T-helper 17 cell (primary cell): ENCODE results near the gene PRX. TPM values are rescaled to one million over a fixed set of nuclear protein-coding genes. Genes with fewer than 3 reads are reported as not detected.
"Not testable (repeated sequence)": the region's sequence is repeated elsewhere in the genome, so short reads cannot be mapped to it uniquely, and the experiment has no call there.

Experiments used
- ATAC-seq: fragments of 150-1000 bp; cut with Tn5 transposase; 2 replicates; pipeline ENCODE4 v1.10.0; 2021; ENCODE audit warnings: mild to moderate bottlenecking, moderate library complexity
- DNase-seq, 3 donors: peaks; one replicate each; pipeline versions ENCODE4 v3.0.0 to v3.0.0-alpha.2; 2020 to 2021
- H3K9me3 ChIP-seq: one replicate; pipeline ENCODE4 v1.7.0; 2013; ENCODE audit warnings: low read length, mild to moderate bottlenecking; ENCODE audit not compliant: control insufficient read depth, poor library complexity, severe bottlenecking
- H3K27ac Mint-ChIP-seq: one replicate; pipeline ENCODE4 v1.8.0; 2022; ENCODE audit warnings: mild to moderate bottlenecking, moderate library complexity, mixed read lengths
- H3K27me3 Mint-ChIP-seq: one replicate; pipeline ENCODE4 v1.8.0; 2022; ENCODE audit warnings: mixed read lengths
- H3K36me3 Mint-ChIP-seq: one replicate; pipeline ENCODE4 v1.8.0; 2022; ENCODE audit warnings: low read depth, mixed read lengths
- H3K4me1 Mint-ChIP-seq: one replicate; pipeline ENCODE4 v1.8.0; 2022; ENCODE audit warnings: mild to moderate bottlenecking, mixed read lengths
- H3K4me3 Mint-ChIP-seq: one replicate; pipeline ENCODE4 v1.8.0; 2022; ENCODE audit warnings: mild to moderate bottlenecking, moderate library complexity, mixed read lengths
- total RNA-seq, 4 donors: library from RNA in 2 of 4; stranded (reverse) in 2 of 4; gene quantifications; one replicate each; pipeline ENCODE4 v1.2.3 and lab custom pipeline; 2022 to 2026

The PRX gene
- total RNA-seq, 2 donors from 2014 or later = 1.5 to 1.7 TPM

DNA sequence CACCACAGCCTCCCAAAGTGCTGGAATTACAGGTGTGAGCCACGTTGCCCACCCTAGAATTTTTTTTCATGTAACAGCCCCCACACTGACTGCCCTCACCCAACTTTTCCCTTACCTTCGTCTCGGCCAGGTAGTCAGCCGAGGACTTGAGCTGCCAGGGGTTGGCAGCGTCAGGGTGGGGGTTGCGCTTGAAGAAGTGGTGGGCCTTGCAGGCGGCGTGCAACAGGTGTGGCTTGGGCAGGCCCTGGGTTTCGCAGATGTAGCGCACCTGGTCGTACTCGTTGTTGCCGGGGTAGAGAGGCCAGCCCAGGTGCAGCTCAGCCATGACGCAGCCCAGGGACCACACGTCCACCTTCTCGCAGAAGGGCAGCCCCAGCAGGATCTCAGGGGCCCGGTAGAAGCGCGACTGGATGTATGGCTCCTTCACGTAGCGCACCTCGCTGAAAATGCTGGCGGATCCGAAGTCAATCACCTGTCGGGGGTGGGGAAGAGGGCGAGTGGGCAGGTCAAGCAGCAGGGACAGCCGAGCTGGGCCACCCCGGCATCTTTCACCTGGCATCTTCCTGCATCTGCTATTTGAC lies 29.4 kb downstream of the PRX start:
- peak overlapping the region; percentile 56 for H3K27ac Mint-ChIP-seq
- peaks cover 4% of the 10 kb centered on the region for H3K4me1 Mint-ChIP-seq
- no peak overlapping the region for H3K4me3 Mint-ChIP-seq
- H3K36me3 Mint-ChIP-seq = no peaks in the 10 kb centered on the region
- no peak for ATAC-seq
- no peak for DNase-seq
- no peaks in the 10 kb centered on the region for H3K9me3 ChIP-seq
- peaks cover 6% of the 10 kb centered on the region for H3K27me3 Mint-ChIP-seq

- no peak for DNase-seq
- H3K36me3 Mint-ChIP-seq = no peaks in the 10 kb centered on the region
- H3K9me3 ChIP-seq = no peaks in the 10 kb centered on the region
- H3K27me3 Mint-ChIP-seq = peaks cover 6% of the 10 kb centered on the region
- peaks cover 4% of the 10 kb centered on the region for H3K4me1 Mint-ChIP-seq
- no peak for ATAC-seq
- no peak overlapping the region for H3K4me3 Mint-ChIP-seq
- peak overlapping the region; percentile 56 for H3K27ac Mint-ChIP-seq
These were observed 31.9 kb downstream of the PRX start for GRCh38 chr19:40381321-40381720.

GRCh38 chr19:40380199-40381037 lies 32.8 kb downstream of the PRX start:
- H3K9me3 ChIP-seq = no peaks in the 10 kb centered on the region
- no peak for ATAC-seq
- Mint-ChIP-seq H3K27me3 (peaks cover 6% of the 10 kb centered on the region), H3K4me1 (peaks cover 6% of the 10 kb centered on the region), H3K36me3 (no peaks in the 10 kb centered on the region), H3K27ac (no peak overlapping the region), H3K4me3 (no peak overlapping the region)
- no peak for DNase-seq

- Mint-ChIP-seq H3K36me3 (peaks cover 1% of the 10 kb centered on the region), H3K4me1 (peaks cover 5% of the 10 kb centered on the region), H3K27ac (no peak overlapping the region), H3K27me3 (no peaks in the 10 kb centered on the region), H3K4me3 (no peak overlapping the region)
- ATAC-seq = no peak
- DNase-seq = no peak
- no peaks in the 10 kb centered on the region for H3K9me3 ChIP-seq
These were observed 33.6 kb downstream of the PRX start for GRCh38 chr19:40379446-40380198.

DNA sequence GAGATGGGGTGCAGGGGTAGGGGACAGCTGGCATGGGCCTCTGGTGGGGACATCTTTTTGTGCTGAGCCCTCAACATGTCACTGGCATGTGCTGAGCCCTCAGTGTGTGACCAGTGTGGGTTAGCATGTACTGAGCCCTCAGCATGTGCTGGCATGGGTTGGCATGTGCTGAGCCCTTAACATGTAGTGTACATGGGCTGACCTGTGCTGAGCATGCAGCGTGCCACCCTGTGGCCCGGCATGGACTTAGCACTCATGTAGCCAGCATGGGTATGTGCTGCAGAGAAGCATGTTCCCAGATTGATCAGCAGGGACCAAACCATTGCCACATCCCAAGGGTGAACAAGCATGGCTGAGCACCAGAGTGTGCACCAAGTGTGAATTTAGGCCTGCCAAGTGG lies 34.7 kb downstream of the PRX start:
- H3K9me3 ChIP-seq = no peaks in the 10 kb centered on the region
- Mint-ChIP-seq H3K4me1 (peaks cover 7% of the 10 kb centered on the region), H3K27me3 (no peaks in the 10 kb centered on the region), H3K4me3 (no peak overlapping the region), H3K27ac (no peak overlapping the region), H3K36me3 (peaks cover 3% of the 10 kb centered on the region)
- ATAC-seq (no peak), DNase-seq (no peak)

DNA sequence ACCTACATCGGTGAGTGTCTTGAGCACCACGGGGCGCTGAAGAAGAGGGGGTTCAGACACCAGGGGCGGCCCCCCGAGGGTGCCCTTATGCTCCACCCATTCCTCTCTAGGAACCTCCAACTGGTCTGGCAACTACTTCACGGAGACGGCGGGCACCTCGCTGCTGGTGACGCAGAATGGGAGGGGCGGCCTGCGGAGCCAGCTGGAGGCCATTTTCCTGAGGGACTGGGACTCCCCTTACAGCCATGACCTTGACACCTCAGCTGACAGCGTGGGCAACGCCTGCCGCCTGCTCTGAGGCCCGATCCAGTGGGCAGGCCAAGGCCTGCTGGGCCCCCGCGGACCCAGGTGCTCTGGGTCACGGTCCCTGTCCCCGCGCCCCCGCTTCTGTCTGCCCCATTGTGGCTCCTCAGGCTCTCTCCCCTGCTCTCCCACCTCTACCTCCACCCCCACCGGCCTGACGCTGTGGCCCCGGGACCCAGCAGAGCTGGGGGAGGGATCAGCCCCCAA lies 35.2 kb downstream of the PRX start:
- H3K36me3 Mint-ChIP-seq = peaks cover 3% of the 10 kb centered on the region
- ATAC-seq (no peak), DNase-seq (no peak)
- H3K27ac Mint-ChIP-seq = no peak overlapping the region
- no peak overlapping the region for H3K4me3 Mint-ChIP-seq
- no peaks in the 10 kb centered on the region for H3K9me3 ChIP-seq
- no peaks in the 10 kb centered on the region for H3K27me3 Mint-ChIP-seq
- H3K4me1 Mint-ChIP-seq = peaks cover 7% of the 10 kb centered on the region

- no peaks in the 10 kb centered on the region for H3K9me3 ChIP-seq
- Mint-ChIP-seq H3K4me1 (peaks cover 7% of the 10 kb centered on the region), H3K4me3 (no peak overlapping the region), H3K36me3 (peaks cover 3% of the 10 kb centered on the region), H3K27ac (no peak overlapping the region), H3K27me3 (no peaks in the 10 kb centered on the region)
- DNase-seq = no peak
- no peak for ATAC-seq
These were observed 36.8 kb downstream of the PRX start for GRCh38 chr19:40376286-40376862.

GRCh38 chr19:40374084-40374483 lies 39.1 kb downstream of the PRX start:
- no peaks in the 10 kb centered on the region for H3K9me3 ChIP-seq
- Mint-ChIP-seq H3K4me1 (peaks cover 7% of the 10 kb centered on the region), H3K4me3 (no peak overlapping the region), H3K27me3 (no peaks in the 10 kb centered on the region), H3K36me3 (peaks cover 3% of the 10 kb centered on the region), H3K27ac (peak overlapping the region; percentile 49)
- DNase-seq = no peak
- no peak for ATAC-seq

- no peak for DNase-seq
- Mint-ChIP-seq H3K27ac (no peak overlapping the region), H3K4me1 (peaks cover 7% of the 10 kb centered on the region), H3K36me3 (peaks cover 3% of the 10 kb centered on the region), H3K4me3 (no peak overlapping the region), H3K27me3 (no peaks in the 10 kb centered on the region)
- ATAC-seq = no peak
- no peaks in the 10 kb centered on the region for H3K9me3 ChIP-seq
These were observed 41.4 kb downstream of the PRX start for GRCh38 chr19:40371802-40372122.

DNA sequence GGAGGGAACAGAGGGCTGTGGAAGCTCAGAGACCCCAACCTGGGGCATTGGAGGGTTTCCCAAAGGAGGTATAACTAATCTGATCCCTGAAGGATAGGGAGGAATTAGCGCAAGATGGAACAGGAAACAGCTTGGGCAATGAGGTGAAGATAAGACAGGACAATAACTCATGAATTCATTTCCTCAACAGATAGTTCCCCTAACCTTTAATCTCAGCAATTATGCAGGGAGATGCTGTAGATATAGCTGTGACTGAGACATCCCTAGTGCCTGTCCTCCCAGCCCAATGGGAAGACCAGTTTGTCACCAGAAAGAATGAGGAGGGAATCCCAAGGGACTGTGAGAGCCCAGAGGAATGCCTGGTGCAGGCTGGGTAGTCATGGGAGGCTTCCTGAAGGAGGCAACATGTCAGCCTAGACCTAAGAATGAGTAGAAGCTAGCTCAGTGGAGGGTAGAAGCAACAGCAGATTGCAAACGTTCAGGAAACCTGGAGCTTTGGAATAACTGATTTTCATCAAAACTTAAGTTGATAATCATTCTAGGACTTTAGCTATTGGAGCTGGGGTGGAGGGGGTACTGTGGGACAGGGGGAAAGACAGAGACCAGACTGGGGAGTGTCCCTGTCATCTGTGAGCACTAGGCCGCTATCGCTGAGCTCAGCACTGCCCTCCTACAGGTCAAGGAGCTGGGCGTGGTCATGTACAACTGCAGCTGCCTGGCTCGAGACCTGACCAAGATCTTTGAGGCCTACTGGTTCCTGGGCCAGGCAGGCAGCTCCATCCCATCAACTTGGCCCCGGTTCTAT lies 42.0 kb downstream of the PRX start:
- Mint-ChIP-seq H3K4me3 (no peak overlapping the region), H3K36me3 (peaks cover 3% of the 10 kb centered on the region), H3K27ac (peak overlapping the region; percentile 47), H3K4me1 (peaks cover 7% of the 10 kb centered on the region), H3K27me3 (no peaks in the 10 kb centered on the region)
- ATAC-seq (no peak), DNase-seq (no peak)
- H3K9me3 ChIP-seq = no peaks in the 10 kb centered on the region

- not testable (repeated sequence) for H3K9me3 ChIP-seq, H3K4me1 Mint-ChIP-seq, ATAC-seq, DNase-seq, H3K4me3 Mint-ChIP-seq, H3K27me3 Mint-ChIP-seq, H3K36me3 Mint-ChIP-seq
- H3K27ac Mint-ChIP-seq = peak overlapping the region; percentile 47
These were observed 42.9 kb downstream of the PRX start for GRCh38 chr19:40370253-40370652.

- Mint-ChIP-seq H3K27me3 (no peaks in the 10 kb centered on the region), H3K36me3 (peaks cover 3% of the 10 kb centered on the region), H3K4me3 (no peak overlapping the region), H3K27ac (no peak overlapping the region), H3K4me1 (peaks cover 9% of the 10 kb centered on the region)
- H3K9me3 ChIP-seq = no peaks in the 10 kb centered on the region
- ATAC-seq (no peak), DNase-seq (no peak)
These were observed 43.4 kb downstream of the PRX start for GRCh38 chr19:40369797-40370196.
